H9 (cell line): ENCODE data around the gene DACH1. TPM values are rescaled to one million over a fixed set of nuclear protein-coding genes. Genes with fewer than 3 reads are reported as not detected.

Experiments
- DNase-seq: peaks from one replicate; pipeline ENCODE4 v3.0.0-alpha.2; 2017
- H2AFZ ChIP-seq: one replicate; pipeline ENCODE4 v1.6.1; 2013; ENCODE audit warnings: mild to moderate bottlenecking, low read length, control low read depth, moderate library complexity
- H2AK5ac ChIP-seq: 2 replicates; pipeline ENCODE4 v1.6.1; 2013; ENCODE audit warnings: low read length, control low read depth, mixed read lengths; ENCODE audit not compliant: insufficient read length
- H2BK120ac ChIP-seq: one replicate; pipeline ENCODE4 v1.6.1; 2013; ENCODE audit warnings: low read depth, mild to moderate bottlenecking, low read length, control low read depth, inconsistent platforms; ENCODE audit not compliant: poor library complexity, severe bottlenecking
- H2BK12ac ChIP-seq: 2 replicates; pipeline ENCODE4 v1.6.1; 2013; ENCODE audit warnings: low read length, control low read depth, mixed read lengths, low read depth; ENCODE audit not compliant: insufficient read length
- H2BK15ac ChIP-seq: 2 replicates; pipeline ENCODE4 v1.6.1; 2013; ENCODE audit warnings: low read depth, low read length, control low read depth
- H2BK20ac ChIP-seq: one replicate; pipeline ENCODE4 v1.6.1; 2013; ENCODE audit warnings: low read depth, mild to moderate bottlenecking, low read length, control low read depth, inconsistent platforms; ENCODE audit not compliant: poor library complexity, severe bottlenecking
- H2BK5ac ChIP-seq: 2 replicates; pipeline ENCODE4 v1.6.1; 2013; ENCODE audit warnings: low read length, control low read depth, mixed read lengths; ENCODE audit not compliant: insufficient read length
- H3K14ac ChIP-seq: 2 replicates; pipeline ENCODE4 v1.6.1; 2013; ENCODE audit warnings: low read length, control low read depth; ENCODE audit not compliant: insufficient read depth
- H3K18ac ChIP-seq: 2 replicates; pipeline ENCODE4 v1.6.1; 2013; ENCODE audit warnings: low read depth, mild to moderate bottlenecking, mixed read lengths, low read length, control low read depth; ENCODE audit not compliant: insufficient read length
- H3K23ac ChIP-seq: 2 replicates; pipeline ENCODE4 v1.6.1; 2013; ENCODE audit warnings: low read length, control low read depth, mixed read lengths, low read depth; ENCODE audit not compliant: insufficient read length
- H3K23me2 ChIP-seq: 2 replicates; pipeline ENCODE4 v1.6.1; 2013; ENCODE audit warnings: low read depth, mild to moderate bottlenecking, mixed read lengths, low read length, control low read depth; ENCODE audit not compliant: insufficient read length, poor library complexity, severe bottlenecking
- H3K27ac ChIP-seq: 2 replicates; pipeline ENCODE4 v1.5.1; 2013; ENCODE audit warnings: low read length, control low read depth, mixed read lengths, low read depth; ENCODE audit not compliant: insufficient read length
- H3K27me3 ChIP-seq: 2 replicates; pipeline ENCODE4 v1.6.1; 2013; ENCODE audit warnings: low read length, control low read depth, inconsistent platforms; ENCODE audit not compliant: insufficient read depth
- H3K4ac ChIP-seq: 2 replicates; pipeline ENCODE4 v1.6.1; 2013; ENCODE audit warnings: low read depth, mild to moderate bottlenecking, control low read depth, inconsistent platforms, low read length, moderate library complexity
- H3K4me1 ChIP-seq: 2 replicates; pipeline ENCODE4 v1.6.1; 2013; ENCODE audit warnings: low read length, control low read depth, inconsistent platforms; ENCODE audit not compliant: insufficient read depth
- H3K4me2 ChIP-seq: 2 replicates; pipeline ENCODE4 v1.6.1; 2013; ENCODE audit warnings: low read length, control low read depth, mixed read lengths; ENCODE audit not compliant: insufficient read length, insufficient read depth
- H3K56ac ChIP-seq: 2 replicates; pipeline ENCODE4 v1.6.1; 2013; ENCODE audit warnings: low read depth, mild to moderate bottlenecking, mixed read lengths, low read length, control low read depth; ENCODE audit not compliant: insufficient read length
- H3K79me1 ChIP-seq: 2 replicates; pipeline ENCODE4 v1.6.1; 2013; ENCODE audit warnings: low read depth, mild to moderate bottlenecking, moderate library complexity, low read length, control low read depth, inconsistent platforms; ENCODE audit not compliant: insufficient read depth, poor library complexity, severe bottlenecking
- H3K79me2 ChIP-seq: 2 replicates; pipeline ENCODE4 v1.6.1; 2013; ENCODE audit warnings: low read length, control low read depth, inconsistent platforms; ENCODE audit not compliant: insufficient read depth
- H3K9ac ChIP-seq: 2 replicates; pipeline ENCODE4 v1.6.1; 2013; ENCODE audit warnings: low read length, control low read depth, mixed read lengths; ENCODE audit not compliant: insufficient read length; ENCODE audit errors: extremely low read depth
- H3K9me3 ChIP-seq: one replicate; pipeline ENCODE4 v1.6.1; 2013; ENCODE audit warnings: low read depth, low read length, inconsistent platforms; ENCODE audit not compliant: control insufficient read depth
- H3T11ph ChIP-seq: one replicate; pipeline ENCODE4 v1.6.1; 2013; ENCODE audit warnings: mild to moderate bottlenecking, low read length, control low read depth, inconsistent platforms
- H4K20me1 ChIP-seq: one replicate; pipeline ENCODE4 v1.6.1; 2013; ENCODE audit not compliant: control insufficient read depth, insufficient read length, insufficient read depth
- H4K5ac ChIP-seq: 2 replicates; pipeline ENCODE4 v1.6.1; 2013; ENCODE audit warnings: low read depth, mild to moderate bottlenecking, mixed read lengths, low read length, control low read depth; ENCODE audit not compliant: insufficient read length
- H4K8ac ChIP-seq: replicated peaks from 2 replicates; pipeline ENCODE4 v1.6.1; 2013; ENCODE audit warnings: low read length, control low read depth, mixed read lengths, low read depth; ENCODE audit not compliant: insufficient read length
- H4K91ac ChIP-seq: 2 replicates; pipeline ENCODE4 v1.6.1; 2013; ENCODE audit warnings: low read depth, mild to moderate bottlenecking, moderate library complexity, mixed read lengths, low read length, control low read depth; ENCODE audit not compliant: insufficient read length
- H3K27ac Mint-ChIP-seq, 3 experiments: 2 replicates in 2 of 3; 3 replicates in 1 of 3; pipeline ENCODE4 v1.8.0; 2020 to 2021; ENCODE audit warnings: mixed read lengths in 3 of 3, mild to moderate bottlenecking in 1 of 3, moderate library complexity in 1 of 3
- H3K27me3 Mint-ChIP-seq: 2 replicates; pipeline ENCODE4 v1.8.0; 2021; ENCODE audit warnings: low read depth, mild to moderate bottlenecking, moderate library complexity, mixed read lengths
- H3K36me3 Mint-ChIP-seq, 3 experiments: 2 replicates in 2 of 3; 3 replicates in 1 of 3; pipeline ENCODE4 v1.8.0; 2020 to 2021; ENCODE audit warnings: low read depth in 3 of 3, mixed read lengths in 3 of 3; ENCODE audit not compliant: insufficient read depth in 1 of 3
- H3K4me1 Mint-ChIP-seq, 2 experiments: 2 replicates each; pipeline ENCODE4 v1.8.0; 2020; ENCODE audit warnings: mixed read lengths in 2 of 2
- H3K4me3 Mint-ChIP-seq, 2 experiments: 2 replicates in 1 of 2; 3 replicates in 1 of 2; pipeline ENCODE4 v1.8.0; 2020 to 2021; ENCODE audit warnings: mild to moderate bottlenecking in 2 of 2, mixed read lengths in 2 of 2, moderate library complexity in 1 of 2
- H3K9me3 Mint-ChIP-seq, 2 experiments: 2 replicates in 1 of 2; 3 replicates in 1 of 2; pipeline ENCODE4 v1.8.0; 2020; ENCODE audit warnings: mild to moderate bottlenecking in 2 of 2, mixed read lengths in 2 of 2, moderate library complexity in 1 of 2
- CTCF ChIP-seq: fragments of 200-600 bp; sonication (generic); conservative IDR thresholded peaks from 3 replicates; pipeline ENCODE4 v1.8.0; 2021; ENCODE audit warnings: antibody characterized with exemption, mild to moderate bottlenecking
- WGBS: extraction: QIAGEN DNeasy Blood & Tissue Kit; methylation state at CpG from one replicate; pipeline ENCODE4 v1.1.7; 2013; ENCODE audit warnings: missing lambda C conversion rate, low lambda C conversion rate, mixed read lengths; ENCODE audit not compliant: insufficient read length; ENCODE audit errors: extremely low coverage; 5-methylcytosine and 5-hydroxymethylcytosine counted together
- total RNA-seq: library from RNA; stranded (reverse); gene quantifications from 2 replicates; pipeline ENCODE4 v1.2.1, GENCODE V29; 2021

Gene DACH1
- total RNA-seq, 1 experiment from 2014 or later = not detected

- no peaks in the 10 kb centered on the region for H3K9me3 Mint-ChIP-seq
- no peaks in the 10 kb centered on the region for H3K9me3 ChIP-seq
- H3K14ac ChIP-seq = no peak overlapping the region
- no peak overlapping the region for H3K56ac ChIP-seq
- no peak overlapping the region for H2BK15ac ChIP-seq
- no peak overlapping the region for H3K23ac ChIP-seq
- TF ChIP-seq CTCF = no peak
- no peak overlapping the region for H3K27ac ChIP-seq
- H2BK120ac ChIP-seq = no peak overlapping the region
- H2BK12ac ChIP-seq = no peak overlapping the region
- DNase-seq = no peak
- no peak overlapping the region for H2BK20ac ChIP-seq
- peaks cover 15% of the 10 kb centered on the region; the same call in 1 of the 2 replicates for H3K27me3 ChIP-seq
- H2BK5ac ChIP-seq = no peak overlapping the region
- H2AK5ac ChIP-seq = no peak overlapping the region
- no peak overlapping the region for H3K9ac ChIP-seq
- no peak overlapping the region for H3T11ph ChIP-seq
- H4K91ac ChIP-seq = no peak overlapping the region
- no peak overlapping the region for H2AFZ ChIP-seq
- WGBS = no CpG with 5 or more reads among the region's 2 CpGs
- no peaks in the 10 kb centered on the region for H4K20me1 ChIP-seq
- no peaks in the 10 kb centered on the region for H3K79me1 ChIP-seq
- peaks cover 77% of the 10 kb centered on the region for H3K27me3 Mint-ChIP-seq
- no peaks in the 10 kb centered on the region for H3K4me1 ChIP-seq
- H3K4me2 ChIP-seq = no peak overlapping the region
- H4K8ac ChIP-seq = no peak overlapping the region
- H3K4me3 Mint-ChIP-seq = no peak overlapping the region
- no peak overlapping the region for H3K4ac ChIP-seq
- peaks cover 16 to 22% of the 10 kb centered on the region in 2 experiments for H3K4me1 Mint-ChIP-seq
- H4K5ac ChIP-seq = no peak overlapping the region
- H3K36me3 Mint-ChIP-seq = no peaks in the 10 kb centered on the region
- H3K18ac ChIP-seq = no peak overlapping the region
- H3K23me2 ChIP-seq = peaks cover 31% of the 10 kb centered on the region
- no peak overlapping the region for H3K27ac Mint-ChIP-seq
- no peaks in the 10 kb centered on the region for H3K79me2 ChIP-seq
Measured at GRCh38 chr13:71862459-71862943, 4.5 kb downstream of the DACH1 start.
